Liver (tissue), 9 donors: ENCODE data around the gene GRIK1. TPM values are rescaled to one million over a fixed set of nuclear protein-coding genes. Genes with fewer than 3 reads are reported as not detected.

Experiments
- DNase-seq: peaks from one replicate; pipeline ENCODE4 v3.0.0-alpha.2; 2017; ENCODE audit warnings: low spot score
- H3K27ac ChIP-seq, 2 donors: one replicate each; pipeline ENCODE4 v1.7.0; 2013; ENCODE audit warnings: inconsistent platforms in 2 of 2, low read length in 2 of 2, control low read depth in 1 of 2, low read depth in 1 of 2, mild to moderate bottlenecking in 1 of 2
- H3K27me3 ChIP-seq, 4 donors: one replicate each; pipeline versions ENCODE4 v1.6.1 to v1.7.0; 2013; ENCODE audit warnings: low read length in 3 of 4, inconsistent platforms in 1 of 4, mild to moderate bottlenecking in 1 of 4, moderate library complexity in 1 of 4; ENCODE audit not compliant: control insufficient read depth in 4 of 4, insufficient read depth in 4 of 4
- H3K36me3 ChIP-seq, 4 donors: one replicate each; pipeline versions ENCODE4 v1.6.1 to v1.7.0; 2013; ENCODE audit warnings: low read length in 3 of 4, mild to moderate bottlenecking in 3 of 4, low read depth in 1 of 4, moderate library complexity in 1 of 4; ENCODE audit not compliant: control insufficient read depth in 4 of 4, insufficient read depth in 3 of 4
- H3K4me1 ChIP-seq, 4 donors: one replicate each; pipeline versions ENCODE4 v1.6.1 to v1.7.0; 2013; ENCODE audit warnings: low read length in 3 of 4, mild to moderate bottlenecking in 3 of 4, moderate library complexity in 1 of 4; ENCODE audit not compliant: control insufficient read depth in 4 of 4, insufficient read depth in 4 of 4
- H3K4me3 ChIP-seq, 3 donors: one replicate each; pipeline versions ENCODE4 v1.6.1 to v1.7.0; 2013; ENCODE audit warnings: low read length in 3 of 3, control low read depth in 1 of 3, low read depth in 1 of 3, mild to moderate bottlenecking in 1 of 3
- H3K9ac ChIP-seq, 2 donors: one replicate each; pipeline ENCODE4 v1.7.0; 2013; ENCODE audit warnings: low read length in 2 of 2, mild to moderate bottlenecking in 2 of 2, moderate library complexity in 2 of 2, control low read depth in 1 of 2, low read depth in 1 of 2
- H3K9me3 ChIP-seq, 4 donors: one replicate each; pipeline versions ENCODE4 v1.6.1 to v1.7.0; 2013; ENCODE audit warnings: low read length in 3 of 4; ENCODE audit not compliant: control insufficient read depth in 4 of 4
- ATF3 ChIP-seq: IDR thresholded peaks from 2 replicates; pipeline ENCODE4 v1.6.1; 2016; ENCODE audit warnings: antibody characterized with exemption
- CTCF ChIP-seq: fragments of 150-350 bp; IDR thresholded peaks from 2 replicates; pipeline ENCODE4 v1.5.1; 2017; ENCODE audit warnings: improper control_type of control experiment, low read depth, low read length; ENCODE audit not compliant: missing input control
- EGR1 ChIP-seq, 2 donors: IDR thresholded peaks; 2 replicates each; pipeline ENCODE4 v1.6.1; 2016 to 2018; ENCODE audit warnings: antibody characterized with exemption in 2 of 2, low read depth in 2 of 2
- FOXA1 ChIP-seq: IDR thresholded peaks from 2 replicates; pipeline ENCODE4 v1.6.1; 2016; ENCODE audit warnings: antibody characterized with exemption
- FOXA2 ChIP-seq: IDR thresholded peaks from 2 replicates; pipeline ENCODE4 v1.6.1; 2016; ENCODE audit warnings: antibody characterized with exemption
- GABPA ChIP-seq, 2 donors: IDR thresholded peaks in 1 of 2; conservative IDR thresholded peaks in 1 of 2; 2 replicates each; pipeline ENCODE4 v1.6.1; 2016; ENCODE audit warnings: antibody characterized with exemption in 2 of 2, mild to moderate bottlenecking in 1 of 2, moderate library complexity in 1 of 2
- HNF4A ChIP-seq, 2 donors: conservative IDR thresholded peaks; 2 replicates each; pipeline ENCODE4 v1.6.1; 2016; ENCODE audit warnings: antibody characterized with exemption in 2 of 2, mild to moderate bottlenecking in 2 of 2
- HNF4G ChIP-seq: IDR thresholded peaks from 2 replicates; pipeline ENCODE4 v1.6.1; 2016; ENCODE audit warnings: antibody characterized with exemption
- JUND ChIP-seq, 2 donors: IDR thresholded peaks; 2 replicates each; pipeline ENCODE4 v1.6.1; 2016; ENCODE audit warnings: antibody characterized with exemption in 2 of 2
- MAX ChIP-seq: IDR thresholded peaks from 2 replicates; pipeline ENCODE4 v1.6.1; 2016; ENCODE audit warnings: antibody characterized with exemption
- NR2F2 ChIP-seq: IDR thresholded peaks from 2 replicates; pipeline ENCODE4 v1.6.1; 2016; ENCODE audit warnings: antibody characterized with exemption
- RAD21 ChIP-seq, 2 donors: IDR thresholded peaks; 2 replicates each; pipeline ENCODE4 v1.6.1; 2016; ENCODE audit warnings: antibody characterized with exemption in 2 of 2, mild to moderate bottlenecking in 2 of 2
- REST ChIP-seq: IDR thresholded peaks from 2 replicates; pipeline ENCODE4 v1.6.1; 2016; ENCODE audit warnings: antibody characterized with exemption, mild to moderate bottlenecking
- RXRA ChIP-seq, 2 donors: IDR thresholded peaks; 2 replicates each; pipeline ENCODE4 v1.6.1; 2017 to 2018; ENCODE audit warnings: antibody characterized with exemption in 2 of 2, mild to moderate bottlenecking in 1 of 2
- SP1 ChIP-seq: IDR thresholded peaks from 2 replicates; pipeline ENCODE4 v1.6.1; 2018; ENCODE audit warnings: antibody characterized with exemption, mild to moderate bottlenecking
- TAF1 ChIP-seq: conservative IDR thresholded peaks from 2 replicates; pipeline ENCODE4 v1.6.1; 2016; ENCODE audit warnings: antibody characterized with exemption, mild to moderate bottlenecking
- YY1 ChIP-seq: IDR thresholded peaks from 2 replicates; pipeline ENCODE4 v1.6.1; 2016; ENCODE audit warnings: antibody characterized with exemption, mild to moderate bottlenecking
- WGBS: extraction: QIAGEN DNeasy Blood & Tissue Kit; methylation state at CpG from one replicate; pipeline ENCODE4 v1.1.7; 2013; 5-methylcytosine and 5-hydroxymethylcytosine counted together
- polyA plus RNA-seq, 2 donors: library from polyadenylated mRNA; stranded (reverse) in 1 of 2; unstranded in 1 of 2; fragments of 200-250 nt in 1 of 2; fragments of >200 nt in 1 of 2; fragmentation: Nextera tagmentation in 1 of 2; extraction: Ambion mirVana in 1 of 2; gene quantifications; one replicate each; pipeline versions ENCODE4 v1.2.1 to v1.2.3, GENCODE V29; 2013 to 2015
- total RNA-seq, 2 donors: library from RNA; depleted of rRNA; stranded (reverse); fragments of >200 nt; gene quantifications; one replicate each; pipeline ENCODE4 v1.2.3, GENCODE V29; 2014
- TF ChIP-seq, protein P1 (sequence below): IDR thresholded peaks from 2 replicates; pipeline ENCODE4 v1.6.1; 2016; ENCODE audit warnings: antibody characterized with exemption
- donor health status: healthy.
- donor health status: healthy.
- donor health status: healthy.
- donor health status: healthy.
- donor health status: healthy.

GRIK1 gene
- total and polyA plus RNA-seq, 4 donors, result 0.02 to 0.14 (median 0.05) TPM; not detected in 1

DNA sequence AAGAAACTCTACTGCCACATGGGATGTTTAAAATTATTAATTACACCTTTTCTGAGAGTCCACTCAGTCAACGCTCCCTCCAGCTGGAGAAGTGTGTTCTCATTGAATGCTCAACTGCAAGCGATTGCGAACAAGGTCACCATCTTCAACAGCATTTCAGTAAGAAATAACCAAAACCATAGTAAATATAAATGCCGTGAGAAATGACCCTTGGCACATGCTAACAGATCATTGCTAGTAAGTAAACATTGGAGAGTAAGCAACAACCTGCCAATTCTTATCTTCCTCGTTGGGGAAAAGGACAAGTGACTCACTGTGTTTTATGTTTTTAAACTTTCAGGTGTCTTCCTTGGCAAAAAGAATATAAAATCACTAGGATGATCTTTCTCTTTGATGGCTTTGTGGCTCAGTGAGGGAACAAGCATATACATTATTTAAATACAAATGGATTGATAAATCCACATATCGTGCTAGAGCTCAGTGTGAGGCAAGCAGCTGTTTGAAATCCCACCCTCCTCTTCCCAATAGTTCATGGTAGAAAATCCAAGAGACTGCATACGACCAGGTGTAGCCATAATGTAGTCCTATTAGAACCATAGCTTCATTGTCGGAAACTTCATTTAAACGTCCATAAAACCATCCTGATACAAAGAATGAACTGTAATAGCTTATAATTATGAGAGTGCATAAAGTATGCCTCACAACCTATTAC, 214.6 kb downstream of the GRIK1 start:
- Histone ChIP-seq H3K36me3 (no peaks in the 10 kb centered on the region), H3K4me3 (peak overlapping the region in 1 of 3 donors; percentile 13), H3K27me3 (no peaks in the 10 kb centered on the region), H3K9me3 (no peaks in the 10 kb centered on the region), H3K9ac (no peak overlapping the region), H3K4me1 (peaks cover 0 to 13% (median 7%) of the 10 kb centered on the region in 4 donors), H3K27ac (peak overlapping the region in 1 of 2 donors; percentile 8)
- 36% methylated on average over 9 of the region's 9 CpGs for WGBS
- DNase-seq, result no peak
- TF ChIP-seq FOXA1 (peak; percentile 94), GABPA (IDR thresholded peaks at IDR 0.05 in 1 of 2, conservative IDR thresholded peaks at IDR 0.05 in 1 of 2) (no peak), HNF4G (peak; percentile 70), HNF4A (conservative IDR thresholded peaks at IDR 0.05) (peak; percentile 81 to 91), EGR1 (IDR thresholded peaks at IDR 0.05; ENCODE audit: low read depth in 2 of 2) (no peak), MAX (peak; percentile 79), SP1 (peak; percentile 69), RXRA (IDR thresholded peaks at IDR 0.05) (peak; percentile 55 to 78), TAF1 (no peak), ATF3 (peak; percentile 49), FOXA2 (peak; percentile 98), NR2F2 (no peak), REST (peak; percentile 57), YY1 (peak; percentile 63), RAD21 (IDR thresholded peaks at IDR 0.05) (peak; percentile 52 to 64), JUND (IDR thresholded peaks at IDR 0.05) (peak; percentile 63 to 93), CTCF (no peak)
- TF ChIP-seq, protein P1, sequence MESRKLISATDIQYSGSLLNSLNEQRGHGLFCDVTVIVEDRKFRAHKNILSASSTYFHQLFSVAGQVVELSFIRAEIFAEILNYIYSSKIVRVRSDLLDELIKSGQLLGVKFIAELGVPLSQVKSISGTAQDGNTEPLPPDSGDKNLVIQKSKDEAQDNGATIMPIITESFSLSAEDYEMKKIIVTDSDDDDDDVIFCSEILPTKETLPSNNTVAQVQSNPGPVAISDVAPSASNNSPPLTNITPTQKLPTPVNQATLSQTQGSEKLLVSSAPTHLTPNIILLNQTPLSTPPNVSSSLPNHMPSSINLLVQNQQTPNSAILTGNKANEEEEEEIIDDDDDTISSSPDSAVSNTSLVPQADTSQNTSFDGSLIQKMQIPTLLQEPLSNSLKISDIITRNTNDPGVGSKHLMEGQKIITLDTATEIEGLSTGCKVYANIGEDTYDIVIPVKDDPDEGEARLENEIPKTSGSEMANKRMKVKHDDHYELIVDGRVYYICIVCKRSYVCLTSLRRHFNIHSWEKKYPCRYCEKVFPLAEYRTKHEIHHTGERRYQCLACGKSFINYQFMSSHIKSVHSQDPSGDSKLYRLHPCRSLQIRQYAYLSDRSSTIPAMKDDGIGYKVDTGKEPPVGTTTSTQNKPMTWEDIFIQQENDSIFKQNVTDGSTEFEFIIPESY, result peak; percentile 44
